A673 (cell line): ENCODE results near the gene C2CD3. TPM values are rescaled to one million over a fixed set of nuclear protein-coding genes. Genes with fewer than 3 reads are reported as not detected.
"Not testable (repeated sequence)": the region's sequence is repeated elsewhere in the genome, so short reads cannot be mapped to it uniquely, and the experiment has no call there.

Source experiments
- BruUV-seq: library from RNA; stranded (reverse); fragments of 400-500 nt; replicated peaks from 2 replicates; lab custom pipeline; 2021; lab: Mats Ljungman, UMichigan
- CTCF ChIA-PET: fragments of 300-600 bp; sonication (Branson Sonifier 250); formaldehyde crosslinking; loops from one replicate; lab custom pipeline; 2022; ENCODE audit warnings: antibody characterized with exemption; lab: Charles Lee
- POLR2A ChIA-PET: fragments of 300-600 bp; sonication (Branson Sonifier 250); formaldehyde crosslinking; loops from one replicate; lab custom pipeline; 2022; ENCODE audit warnings: antibody characterized with exemption; ENCODE audit not compliant: low non-redundant PET; lab: Charles Lee
- DNase-seq: peaks from one replicate; pipeline ENCODE4 v3.0.0-alpha.2; 2015; ENCODE audit warnings: low spot score
- H3K27ac ChIP-seq: fragments of 200-600 bp; sonication (generic); 2 replicates; pipeline ENCODE4 v1.5.1; 2016; ENCODE audit warnings: mixed run types, low read depth, mild to moderate bottlenecking, mixed read lengths, antibody characterized with exemption, low read length; ENCODE audit not compliant: poor library complexity, severe bottlenecking
- H3K27me3 ChIP-seq: fragments of 200-600 bp; sonication (generic); replicated peaks from 2 replicates; pipeline ENCODE4 v1.6.1; 2017; ENCODE audit warnings: mixed run types, low read depth, mild to moderate bottlenecking, mixed read lengths, antibody characterized with exemption, low read length; ENCODE audit not compliant: insufficient read depth, poor library complexity
- H3K36me3 ChIP-seq: fragments of 200-600 bp; sonication (generic); 2 replicates; pipeline ENCODE4 v1.6.1; 2016; ENCODE audit warnings: mixed run types, mild to moderate bottlenecking, mixed read lengths, antibody characterized with exemption, low read length; ENCODE audit not compliant: insufficient read depth, poor library complexity, severe bottlenecking
- H3K4me1 ChIP-seq: fragments of 200-600 bp; sonication (generic); 2 replicates; pipeline ENCODE4 v1.6.1; 2017; ENCODE audit warnings: mixed run types, mild to moderate bottlenecking, mixed read lengths, antibody characterized with exemption, low read length; ENCODE audit not compliant: insufficient read depth, poor library complexity, severe bottlenecking
- H3K4me3 ChIP-seq: fragments of 200-600 bp; sonication (generic); 2 replicates; pipeline ENCODE4 v1.5.1; 2016; ENCODE audit warnings: low read depth, mixed run types, mild to moderate bottlenecking, mixed read lengths, low read length; ENCODE audit not compliant: poor library complexity, severe bottlenecking
- H3K9me3 ChIP-seq: fragments of 200-600 bp; sonication (generic); 2 replicates; pipeline ENCODE4 v1.6.1; 2016; ENCODE audit warnings: mixed run types, low read depth, mild to moderate bottlenecking, mixed read lengths, antibody characterized with exemption, low read length; ENCODE audit not compliant: poor library complexity, severe bottlenecking
- EZH2 ChIP-seq: fragments of 200-600 bp; sonication (generic); IDR thresholded peaks from 2 replicates; pipeline ENCODE4 v1.6.1; 2017; ENCODE audit warnings: borderline replicate concordance, low read depth, mild to moderate bottlenecking, mixed read lengths, antibody characterized with exemption, low read length; ENCODE audit not compliant: poor library complexity, severe bottlenecking
- intact Hi-C: fragments of 100-400 bp; cut with micrococcal nuclease; formaldehyde crosslinking; loops from one replicate; pipeline ENCODE4 v1.10.0; 2022; ENCODE audit not compliant: unreplicated experiment
- total RNA-seq: library from RNA; stranded (reverse); gene quantifications from 2 replicates; pipeline ENCODE4 v1.2.3, GENCODE V29; 2021
- TF ChIP-seq, protein P1 (sequence below): fragments of 300-800, 200-600 bp; sonication (generic); conservative IDR thresholded peaks from 2 replicates; pipeline ENCODE4 v1.5.1; 2017; ENCODE audit warnings: low read depth, mild to moderate bottlenecking, antibody characterized with exemption, low read length, moderate library complexity, mixed read lengths

C2CD3 gene
- total RNA-seq, 1 experiment from 2014 or later, result 49.1 TPM

DNA sequence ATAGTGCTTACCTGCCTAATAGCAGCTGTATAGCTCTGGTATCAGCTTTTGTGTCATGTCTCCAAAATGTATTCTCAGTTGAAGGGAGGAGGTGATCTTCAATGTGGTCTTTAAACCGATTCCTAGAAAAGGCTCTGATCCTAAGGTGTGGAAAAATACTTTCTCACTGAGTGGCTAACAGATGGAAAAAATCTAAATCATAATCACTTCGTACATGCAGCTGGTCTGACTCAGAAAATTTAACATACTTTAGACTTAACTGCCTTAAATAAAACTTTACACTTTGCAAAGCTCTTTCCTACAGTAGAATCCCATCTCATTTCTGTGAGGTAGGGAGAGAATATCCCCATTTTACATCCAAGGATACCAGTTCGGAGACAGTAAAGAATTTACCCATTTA lies 38.0 kb downstream of the C2CD3 start:
- H3K9me3 ChIP-seq, result no peaks in the 10 kb centered on the region

DNA sequence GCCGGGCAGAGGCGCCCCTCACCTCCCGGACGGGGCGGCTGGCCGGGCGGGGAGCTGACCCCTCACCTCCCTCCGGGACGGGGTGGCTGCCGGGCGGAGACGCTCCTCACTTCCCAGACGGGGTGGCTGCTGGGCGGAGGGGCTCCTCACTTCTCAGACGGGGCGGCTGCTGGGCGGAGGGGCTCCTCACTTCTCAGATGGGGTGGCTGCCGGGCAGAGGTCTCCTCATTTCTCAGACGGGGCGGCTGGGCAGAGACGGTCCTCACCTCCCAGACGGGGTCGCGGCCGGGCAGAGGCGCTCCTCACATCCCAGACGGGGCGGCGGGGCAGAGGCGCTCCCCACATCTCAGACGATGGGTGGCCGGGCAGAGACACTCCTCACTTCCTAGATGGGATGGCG lies 41.7 kb downstream of the C2CD3 start:
- H3K27ac ChIP-seq, POLR2A ChIA-PET, BruUV-seq, intact Hi-C loops, CTCF ChIA-PET, DNase-seq, H3K27me3 ChIP-seq, H3K4me1 ChIP-seq, H3K9me3 ChIP-seq, H3K36me3 ChIP-seq, H3K4me3 ChIP-seq: not testable (repeated sequence)

More for the DNA sequence above, 38.0 kb downstream of the C2CD3 start:
- Histone ChIP-seq H3K4me3 (no peak overlapping the region), H3K27ac (no peak overlapping the region), H3K27me3 (no peaks in the 10 kb centered on the region), H3K36me3 (peaks cover 3% of the 10 kb centered on the region), H3K4me1 (peaks cover under 1% of the 10 kb centered on the region)
- no TSS peak for BruUV-seq
- no peak for DNase-seq
- TF ChIP-seq, protein P1, sequence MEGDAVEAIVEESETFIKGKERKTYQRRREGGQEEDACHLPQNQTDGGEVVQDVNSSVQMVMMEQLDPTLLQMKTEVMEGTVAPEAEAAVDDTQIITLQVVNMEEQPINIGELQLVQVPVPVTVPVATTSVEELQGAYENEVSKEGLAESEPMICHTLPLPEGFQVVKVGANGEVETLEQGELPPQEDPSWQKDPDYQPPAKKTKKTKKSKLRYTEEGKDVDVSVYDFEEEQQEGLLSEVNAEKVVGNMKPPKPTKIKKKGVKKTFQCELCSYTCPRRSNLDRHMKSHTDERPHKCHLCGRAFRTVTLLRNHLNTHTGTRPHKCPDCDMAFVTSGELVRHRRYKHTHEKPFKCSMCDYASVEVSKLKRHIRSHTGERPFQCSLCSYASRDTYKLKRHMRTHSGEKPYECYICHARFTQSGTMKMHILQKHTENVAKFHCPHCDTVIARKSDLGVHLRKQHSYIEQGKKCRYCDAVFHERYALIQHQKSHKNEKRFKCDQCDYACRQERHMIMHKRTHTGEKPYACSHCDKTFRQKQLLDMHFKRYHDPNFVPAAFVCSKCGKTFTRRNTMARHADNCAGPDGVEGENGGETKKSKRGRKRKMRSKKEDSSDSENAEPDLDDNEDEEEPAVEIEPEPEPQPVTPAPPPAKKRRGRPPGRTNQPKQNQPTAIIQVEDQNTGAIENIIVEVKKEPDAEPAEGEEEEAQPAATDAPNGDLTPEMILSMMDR, result no peak
- no peak for TF ChIP-seq EZH2
- POLR2A ChIA-PET, result no interaction called here
- CTCF ChIA-PET, result no interaction called here
- intact Hi-C loops, result no loop called here

DNA sequence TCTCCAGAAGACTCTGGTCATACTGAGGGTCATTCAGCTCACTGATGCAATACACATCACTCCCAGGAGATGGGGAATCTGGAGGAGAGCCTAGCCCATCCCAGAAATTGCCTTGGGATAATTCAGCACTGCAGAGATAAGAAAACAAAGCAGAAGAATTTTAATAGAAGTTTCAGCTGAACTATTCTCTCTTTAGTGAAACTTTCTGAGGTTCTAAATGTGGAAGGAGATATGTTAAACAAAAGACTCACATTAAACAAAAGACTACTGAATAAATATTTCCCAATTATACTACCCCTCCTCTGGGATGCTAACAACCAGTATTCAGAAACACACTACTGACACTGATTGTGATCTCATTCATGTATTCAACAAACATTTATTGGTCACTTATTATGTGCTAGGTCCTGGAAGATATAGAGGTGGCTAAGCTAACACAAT lies 47.8 kb downstream of the C2CD3 start:
- H3K27ac ChIP-seq, result no peak overlapping the region
- H3K4me3 ChIP-seq, result no peak overlapping the region
- H3K27me3 ChIP-seq, result no peaks in the 10 kb centered on the region
- no peaks in the 10 kb centered on the region for H3K4me1 ChIP-seq
- BruUV-seq, result no TSS peak
- CTCF ChIA-PET, result no interaction called here
- DNase-seq, result no peak
- no peaks in the 10 kb centered on the region for H3K36me3 ChIP-seq
- POLR2A ChIA-PET, result no interaction called here
- no peaks in the 10 kb centered on the region for H3K9me3 ChIP-seq
- intact Hi-C loops, result no loop called here
- TF ChIP-seq EZH2, result no peak
- TF ChIP-seq, protein P1, result no peak

- H3K27me3 ChIP-seq, result no peaks in the 10 kb centered on the region
- BruUV-seq, result no TSS peak
- no peak overlapping the region for H3K4me3 ChIP-seq
- no peaks in the 10 kb centered on the region for H3K4me1 ChIP-seq
- H3K9me3 ChIP-seq, result no peaks in the 10 kb centered on the region
- no peak for DNase-seq
- intact Hi-C loops, result no loop called here
- no peak overlapping the region for H3K27ac ChIP-seq
- ChIA-PET CTCF (no interaction called here), POLR2A (no interaction called here)
- no peak for TF ChIP-seq EZH2
- TF ChIP-seq, protein P1, result no peak
- no peaks in the 10 kb centered on the region for H3K36me3 ChIP-seq
Observed at GRCh38 chr11:74121804-74122203, 49.0 kb downstream of the C2CD3 start.

DNA sequence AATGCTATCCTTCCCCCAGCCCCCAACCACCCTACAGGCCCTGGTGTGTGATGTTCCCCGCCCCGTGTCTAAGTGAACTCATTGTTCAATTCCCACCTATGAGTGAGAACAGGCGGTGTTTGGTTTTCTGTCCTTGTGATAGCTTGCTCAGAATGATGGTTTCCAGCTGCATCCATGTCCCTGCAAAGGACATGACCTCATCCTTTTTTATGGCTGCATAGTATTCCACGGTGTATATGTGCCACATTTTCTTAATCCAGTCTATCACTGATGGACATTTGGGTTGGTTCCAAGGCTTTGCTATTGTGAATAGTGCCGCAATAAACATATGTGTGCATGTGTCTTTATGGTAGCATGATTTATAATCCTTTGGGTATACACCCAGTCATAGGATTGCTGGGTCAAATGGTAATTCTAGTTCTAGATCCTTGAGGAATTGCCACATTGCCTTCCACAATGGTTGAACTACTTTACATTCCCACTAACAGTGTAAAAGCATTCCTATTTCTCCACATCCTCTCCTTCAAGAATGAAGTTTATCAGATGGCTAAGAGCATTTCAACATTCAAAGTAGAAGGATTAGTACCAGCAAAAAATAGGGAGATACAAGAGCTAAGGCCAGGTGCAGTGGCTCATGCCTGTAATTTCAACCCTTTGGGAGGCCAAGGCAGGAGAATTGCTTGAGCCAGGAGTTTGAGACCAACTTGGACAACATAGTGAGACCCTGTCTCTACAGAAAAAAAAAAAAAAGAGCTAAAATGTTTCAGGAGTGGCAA lies 50.4 kb downstream of the C2CD3 start:
- H3K36me3 ChIP-seq, DNase-seq, intact Hi-C loops, H3K4me1 ChIP-seq, H3K9me3 ChIP-seq, H3K27me3 ChIP-seq, POLR2A ChIA-PET, CTCF ChIA-PET, BruUV-seq, H3K27ac ChIP-seq, H3K4me3 ChIP-seq: not testable (repeated sequence)
